K562 (cell line): ENCODE measurements around the gene CPZ. TPM values are rescaled to one million over a fixed set of nuclear protein-coding genes. Genes with fewer than 3 reads are reported as not detected.

ENCODE experiments used
- CHCHD3 ChIP-seq: fragments of 250-450 bp; sonication (Bioruptor Pico); IDR thresholded peaks from 2 replicates; pipeline ENCODE4 v2.1.2; 2022; ENCODE audit warnings: mild to moderate bottlenecking
- FOXA3 ChIP-seq, 2 experiments: fragments of 450-650 bp in 1 of 2; sonication (generic) in 1 of 2; formaldehyde crosslinking; IDR thresholded peaks in 1 of 2; conservative IDR thresholded peaks in 1 of 2; 2 replicates each; pipeline versions ENCODE4 v1.4.0 to v1.8.0; 2020 to 2022; ENCODE audit warnings: mild to moderate bottlenecking in 2 of 2, missing genetic modification reagents in 1 of 2
- PBX2 ChIP-seq, 2 experiments: IDR thresholded peaks in 1 of 2; conservative IDR thresholded peaks in 1 of 2; 2 replicates each; pipeline ENCODE4 v1.6.1; 2016; ENCODE audit warnings: low read depth in 2 of 2, mild to moderate bottlenecking in 1 of 2, missing compliant biosample characterization in 1 of 2, missing genetic modification characterization in 1 of 2, moderate library complexity in 1 of 2
- SIRT6 ChIP-seq: IDR thresholded peaks from one replicate; pipeline ENCODE4 v1.6.1; 2012; ENCODE audit warnings: low read depth, mild to moderate bottlenecking, control low read depth, inconsistent platforms, low read length, moderate library complexity
- SRSF9 ChIP-seq: fragments of 200-400 bp; formaldehyde crosslinking; IDR thresholded peaks from 2 replicates; pipeline ENCODE4 v1.6.1; 2017; ENCODE audit warnings: low read depth, low read length, borderline replicate concordance
- polyA plus RNA-seq, 8 experiments: library from polyadenylated mRNA; depleted of rRNA in 4 of 8; stranded (reverse) in 5 of 8; unstranded in 3 of 8; fragments of >200 nt; fragmentation: Nextera tagmentation in 2 of 8; fragmentation: Illumina TruSeq in 1 of 8; extraction: Ambion mirVana in 2 of 8; extraction: Trizol in 1 of 8; gene quantifications; 2 replicates each; pipeline versions ENCODE4 v1.2.1 to v1.2.3, GENCODE V29; 2011 to 2014; ENCODE audit warnings: inconsistent platforms in 1 of 8, missing spikeins in 1 of 8
- total RNA-seq, 7 experiments: library from RNA; depleted of rRNA in 6 of 7; stranded (reverse); fragments of >200 nt in 6 of 7; fragmentation: Illumina TruSeq in 2 of 7; extraction: Trizol in 2 of 7; gene quantifications; 2 replicates each; pipeline versions ENCODE4 v1.2.1 to v1.2.3, GENCODE V29; 2011 to 2021; ENCODE audit warnings: low replicate concordance in 1 of 7
- TF ChIP-seq, protein P1 (sequence below): sonication (generic); formaldehyde crosslinking; IDR thresholded peaks from 2 replicates; pipeline ENCODE4 v1.8.0; 2023; ENCODE audit warnings: missing genetic modification reagents, mild to moderate bottlenecking, borderline replicate concordance
- TF ChIP-seq, protein P2 (sequence below): sonication (generic); formaldehyde crosslinking; IDR thresholded peaks from 2 replicates; pipeline ENCODE4 v1.8.0; 2022; ENCODE audit warnings: mild to moderate bottlenecking, missing genetic modification reagents

Gene CPZ
- total and polyA plus RNA-seq, 9 of the 15 experiments (the other 6 are each of a cell fraction or from before 2014, with no cell fraction given) = 0.06 to 2.2 (median 1.2) TPM; not detected in 1

DNA sequence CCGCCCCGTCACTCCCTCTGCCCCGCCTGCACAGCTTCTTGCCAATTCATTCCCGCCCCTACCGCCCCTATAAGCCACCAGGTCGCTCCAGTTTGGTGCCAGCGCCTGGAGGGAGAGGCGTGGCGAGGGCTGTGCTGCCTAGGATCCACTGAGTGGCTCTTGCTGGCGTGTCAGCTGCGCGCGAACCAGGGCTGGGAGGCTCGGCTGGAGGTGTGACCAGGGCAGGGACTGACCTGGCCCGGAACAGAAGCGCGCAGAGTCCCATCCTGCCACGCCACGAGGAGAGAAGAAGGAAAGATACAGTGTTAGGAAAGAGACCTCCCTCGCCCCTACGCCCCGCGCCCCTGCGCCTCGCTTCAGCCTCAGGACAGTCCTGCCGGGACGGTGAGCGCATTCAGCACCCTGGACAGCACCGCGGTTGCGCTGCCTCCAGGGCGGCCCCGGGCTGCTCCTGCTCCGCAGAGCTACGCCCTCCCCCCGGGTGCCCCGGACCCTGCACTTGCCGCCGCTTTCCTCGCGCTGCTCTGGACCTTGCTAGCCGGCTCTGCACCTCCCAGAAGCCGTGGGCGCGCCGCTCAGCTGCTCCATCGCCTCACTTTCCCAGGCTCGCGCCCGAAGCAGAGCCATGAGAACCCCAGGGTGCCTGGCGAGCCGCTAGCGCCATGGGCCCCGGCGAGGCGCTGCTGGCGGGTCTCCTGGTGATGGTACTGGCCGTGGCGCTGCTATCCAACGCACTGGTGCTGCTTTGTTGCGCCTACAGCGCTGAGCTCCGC is 12.1 kb upstream of the CPZ start, which contains the start of gene GPR78 (continued):
- TF ChIP-seq FOXA3 (CRISPR knock-in tag; conservative IDR thresholded peaks at IDR 0.05 in 1 of 2, IDR thresholded peaks at IDR 0.05 in 1 of 2) (peak in 1 of 2 experiments; percentile 76; a peak in 1 of 4 replicates), SIRT6 (no peak), PBX2 (CRISPR knock-in tag; IDR thresholded peaks at IDR 0.05; ENCODE audit: low read depth) (peak; percentile 39; the same call in 1 of the 2 replicates), PBX2 (tag; conservative IDR thresholded peaks at IDR 0.05; ENCODE audit: low read depth) (no peak), CHCHD3 (no peak), SRSF9 (no peak)
- TF ChIP-seq, protein P1, sequence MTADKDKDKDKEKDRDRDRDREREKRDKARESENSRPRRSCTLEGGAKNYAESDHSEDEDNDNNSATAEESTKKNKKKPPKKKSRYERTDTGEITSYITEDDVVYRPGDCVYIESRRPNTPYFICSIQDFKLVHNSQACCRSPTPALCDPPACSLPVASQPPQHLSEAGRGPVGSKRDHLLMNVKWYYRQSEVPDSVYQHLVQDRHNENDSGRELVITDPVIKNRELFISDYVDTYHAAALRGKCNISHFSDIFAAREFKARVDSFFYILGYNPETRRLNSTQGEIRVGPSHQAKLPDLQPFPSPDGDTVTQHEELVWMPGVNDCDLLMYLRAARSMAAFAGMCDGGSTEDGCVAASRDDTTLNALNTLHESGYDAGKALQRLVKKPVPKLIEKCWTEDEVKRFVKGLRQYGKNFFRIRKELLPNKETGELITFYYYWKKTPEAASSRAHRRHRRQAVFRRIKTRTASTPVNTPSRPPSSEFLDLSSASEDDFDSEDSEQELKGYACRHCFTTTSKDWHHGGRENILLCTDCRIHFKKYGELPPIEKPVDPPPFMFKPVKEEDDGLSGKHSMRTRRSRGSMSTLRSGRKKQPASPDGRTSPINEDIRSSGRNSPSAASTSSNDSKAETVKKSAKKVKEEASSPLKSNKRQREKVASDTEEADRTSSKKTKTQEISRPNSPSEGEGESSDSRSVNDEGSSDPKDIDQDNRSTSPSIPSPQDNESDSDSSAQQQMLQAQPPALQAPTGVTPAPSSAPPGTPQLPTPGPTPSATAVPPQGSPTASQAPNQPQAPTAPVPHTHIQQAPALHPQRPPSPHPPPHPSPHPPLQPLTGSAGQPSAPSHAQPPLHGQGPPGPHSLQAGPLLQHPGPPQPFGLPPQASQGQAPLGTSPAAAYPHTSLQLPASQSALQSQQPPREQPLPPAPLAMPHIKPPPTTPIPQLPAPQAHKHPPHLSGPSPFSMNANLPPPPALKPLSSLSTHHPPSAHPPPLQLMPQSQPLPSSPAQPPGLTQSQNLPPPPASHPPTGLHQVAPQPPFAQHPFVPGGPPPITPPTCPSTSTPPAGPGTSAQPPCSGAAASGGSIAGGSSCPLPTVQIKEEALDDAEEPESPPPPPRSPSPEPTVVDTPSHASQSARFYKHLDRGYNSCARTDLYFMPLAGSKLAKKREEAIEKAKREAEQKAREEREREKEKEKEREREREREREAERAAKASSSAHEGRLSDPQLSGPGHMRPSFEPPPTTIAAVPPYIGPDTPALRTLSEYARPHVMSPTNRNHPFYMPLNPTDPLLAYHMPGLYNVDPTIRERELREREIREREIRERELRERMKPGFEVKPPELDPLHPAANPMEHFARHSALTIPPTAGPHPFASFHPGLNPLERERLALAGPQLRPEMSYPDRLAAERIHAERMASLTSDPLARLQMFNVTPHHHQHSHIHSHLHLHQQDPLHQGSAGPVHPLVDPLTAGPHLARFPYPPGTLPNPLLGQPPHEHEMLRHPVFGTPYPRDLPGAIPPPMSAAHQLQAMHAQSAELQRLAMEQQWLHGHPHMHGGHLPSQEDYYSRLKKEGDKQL (CRISPR knock-in tag) = peak; percentile 15; the same call in 1 of the 2 replicates
- TF ChIP-seq, protein P2, sequence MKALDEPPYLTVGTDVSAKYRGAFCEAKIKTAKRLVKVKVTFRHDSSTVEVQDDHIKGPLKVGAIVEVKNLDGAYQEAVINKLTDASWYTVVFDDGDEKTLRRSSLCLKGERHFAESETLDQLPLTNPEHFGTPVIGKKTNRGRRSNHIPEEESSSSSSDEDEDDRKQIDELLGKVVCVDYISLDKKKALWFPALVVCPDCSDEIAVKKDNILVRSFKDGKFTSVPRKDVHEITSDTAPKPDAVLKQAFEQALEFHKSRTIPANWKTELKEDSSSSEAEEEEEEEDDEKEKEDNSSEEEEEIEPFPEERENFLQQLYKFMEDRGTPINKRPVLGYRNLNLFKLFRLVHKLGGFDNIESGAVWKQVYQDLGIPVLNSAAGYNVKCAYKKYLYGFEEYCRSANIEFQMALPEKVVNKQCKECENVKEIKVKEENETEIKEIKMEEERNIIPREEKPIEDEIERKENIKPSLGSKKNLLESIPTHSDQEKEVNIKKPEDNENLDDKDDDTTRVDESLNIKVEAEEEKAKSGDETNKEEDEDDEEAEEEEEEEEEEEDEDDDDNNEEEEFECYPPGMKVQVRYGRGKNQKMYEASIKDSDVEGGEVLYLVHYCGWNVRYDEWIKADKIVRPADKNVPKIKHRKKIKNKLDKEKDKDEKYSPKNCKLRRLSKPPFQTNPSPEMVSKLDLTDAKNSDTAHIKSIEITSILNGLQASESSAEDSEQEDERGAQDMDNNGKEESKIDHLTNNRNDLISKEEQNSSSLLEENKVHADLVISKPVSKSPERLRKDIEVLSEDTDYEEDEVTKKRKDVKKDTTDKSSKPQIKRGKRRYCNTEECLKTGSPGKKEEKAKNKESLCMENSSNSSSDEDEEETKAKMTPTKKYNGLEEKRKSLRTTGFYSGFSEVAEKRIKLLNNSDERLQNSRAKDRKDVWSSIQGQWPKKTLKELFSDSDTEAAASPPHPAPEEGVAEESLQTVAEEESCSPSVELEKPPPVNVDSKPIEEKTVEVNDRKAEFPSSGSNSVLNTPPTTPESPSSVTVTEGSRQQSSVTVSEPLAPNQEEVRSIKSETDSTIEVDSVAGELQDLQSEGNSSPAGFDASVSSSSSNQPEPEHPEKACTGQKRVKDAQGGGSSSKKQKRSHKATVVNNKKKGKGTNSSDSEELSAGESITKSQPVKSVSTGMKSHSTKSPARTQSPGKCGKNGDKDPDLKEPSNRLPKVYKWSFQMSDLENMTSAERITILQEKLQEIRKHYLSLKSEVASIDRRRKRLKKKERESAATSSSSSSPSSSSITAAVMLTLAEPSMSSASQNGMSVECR (CRISPR knock-in tag) = peak; percentile 90
